Astrocyte (in vitro differentiated cells and primary cell): ENCODE data around the gene ZNF189. TPM values are rescaled to one million over a fixed set of nuclear protein-coding genes. Genes with fewer than 3 reads are reported as not detected.
A peak's percentile ranks its signal among the peaks of the same experiment; 100 is the strongest.

ENCODE experiments used
- DNase-seq: peaks from one replicate; pipeline ENCODE4 v3.0.0-alpha.2; 2010; ENCODE audit warnings: low read depth
- FAIRE-seq: peaks from 2 replicates; lab custom pipeline; 2011; peaks lifted over from hg19 to GRCh38; lab: Jason Lieb, UNC
- H2AFZ ChIP-seq: 2 replicates; pipeline ENCODE4 v1.6.0; 2012; ENCODE audit warnings: low read depth, low read length, inconsistent platforms
- H3K27ac ChIP-seq: 2 replicates; pipeline ENCODE4 v1.5.1; 2011; ENCODE audit warnings: low read depth, low read length, inconsistent platforms
- H3K27me3 ChIP-seq: 2 replicates; pipeline ENCODE4 v1.6.0; 2011; ENCODE audit warnings: low read length, inconsistent platforms; ENCODE audit not compliant: insufficient read depth
- H3K36me3 ChIP-seq: 2 replicates; pipeline ENCODE4 v1.5.1; 2011; ENCODE audit warnings: low read length, inconsistent platforms; ENCODE audit not compliant: insufficient read depth
- H3K4me1 ChIP-seq: 2 replicates; pipeline ENCODE4 v1.5.1; 2011; ENCODE audit warnings: low read length, inconsistent platforms; ENCODE audit not compliant: insufficient read depth
- H3K4me2 ChIP-seq: 2 replicates; pipeline ENCODE4 v1.6.0; 2012; ENCODE audit warnings: low read length, inconsistent platforms
- H3K4me3 ChIP-seq: 2 replicates; pipeline ENCODE4 v1.5.1; 2011; ENCODE audit warnings: low read depth, mild to moderate bottlenecking, low read length, inconsistent platforms; ENCODE audit not compliant: insufficient read depth
- H3K79me2 ChIP-seq: 2 replicates; pipeline ENCODE4 v1.6.0; 2012; ENCODE audit warnings: mild to moderate bottlenecking, low read length, inconsistent platforms; ENCODE audit not compliant: insufficient read depth
- H3K9ac ChIP-seq: 2 replicates; pipeline ENCODE4 v1.6.0; 2012; ENCODE audit warnings: mild to moderate bottlenecking, low read length, inconsistent platforms
- H3K9me3 ChIP-seq: 2 replicates; pipeline ENCODE4 v1.5.1; 2012; ENCODE audit warnings: low read depth, mild to moderate bottlenecking, low read length, inconsistent platforms; ENCODE audit not compliant: insufficient read depth
- H4K20me1 ChIP-seq: 2 replicates; pipeline ENCODE4 v1.6.0; 2012; ENCODE audit warnings: low read length, inconsistent platforms; ENCODE audit not compliant: insufficient read depth
- H3K27ac Mint-ChIP-seq: one replicate; pipeline ENCODE4 v1.8.0; 2021; ENCODE audit warnings: mild to moderate bottlenecking, mixed read lengths; ENCODE audit not compliant: unreplicated experiment
- H3K27me3 Mint-ChIP-seq: one replicate; pipeline ENCODE4 v1.8.0; 2021; ENCODE audit warnings: low read depth, mixed read lengths; ENCODE audit not compliant: unreplicated experiment
- H3K36me3 Mint-ChIP-seq: one replicate; pipeline ENCODE4 v1.8.0; 2021; ENCODE audit warnings: low read depth, mixed read lengths; ENCODE audit not compliant: unreplicated experiment
- H3K4me1 Mint-ChIP-seq: one replicate; pipeline ENCODE4 v1.8.0; 2021; ENCODE audit warnings: low read depth, mixed read lengths; ENCODE audit not compliant: unreplicated experiment
- H3K4me3 Mint-ChIP-seq: one replicate; pipeline ENCODE4 v1.8.0; 2021; ENCODE audit warnings: mild to moderate bottlenecking, moderate library complexity, mixed read lengths; ENCODE audit not compliant: unreplicated experiment
- H3K9me3 Mint-ChIP-seq: one replicate; pipeline ENCODE4 v1.8.0; 2021; ENCODE audit warnings: mild to moderate bottlenecking, mixed read lengths; ENCODE audit not compliant: unreplicated experiment
- CTCF ChIP-seq: IDR thresholded peaks from 2 replicates; pipeline ENCODE4 v1.5.1; 2011; ENCODE audit warnings: low read depth, mild to moderate bottlenecking, inconsistent platforms, low read length, moderate library complexity; ENCODE audit not compliant: insufficient read depth
- EZH2 ChIP-seq: IDR thresholded peaks from 2 replicates; pipeline ENCODE4 v1.6.1; 2012; ENCODE audit warnings: mild to moderate bottlenecking, low read length, inconsistent platforms; ENCODE audit not compliant: insufficient read depth
- total RNA-seq: library from RNA; stranded (reverse); gene quantifications from 2 replicates; pipeline ENCODE4 v1.2.1, GENCODE V29; 2021

The ZNF189 gene
- total RNA-seq, 1 donor from 2014 or later, result 16.8 TPM

DNA sequence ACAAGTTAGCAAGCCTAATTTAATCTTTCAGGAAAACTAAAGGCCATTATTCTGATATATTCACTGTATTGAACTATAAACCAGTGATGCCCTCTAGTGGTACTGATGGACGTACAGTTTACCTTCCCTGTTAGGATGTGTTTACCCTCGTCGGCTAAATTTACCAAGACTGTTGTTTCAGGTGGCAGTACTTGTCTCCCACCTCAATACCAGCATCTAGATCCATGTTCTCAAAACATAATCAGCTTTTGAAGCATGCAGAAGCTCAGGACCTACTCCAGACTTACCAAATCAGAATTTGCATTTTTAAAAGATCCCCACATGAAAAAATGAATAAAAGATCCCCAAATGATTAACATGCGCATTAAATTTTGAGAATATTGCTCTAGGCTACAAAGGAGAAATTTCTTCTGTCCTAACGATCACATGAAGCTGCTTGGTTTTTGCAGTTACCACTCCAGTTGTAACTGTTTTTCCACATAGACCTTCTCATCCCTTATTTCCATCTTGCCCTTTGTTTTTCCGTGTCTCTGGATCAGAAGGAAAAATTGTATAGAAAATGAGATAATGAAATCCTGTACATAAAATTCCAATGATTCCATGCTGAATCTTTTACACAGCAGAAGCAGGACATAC, 10.7 kb upstream of the ZNF189 start:
- Histone ChIP-seq H3K27ac (no peak overlapping the region), H3K79me2 (peaks cover 25% of the 10 kb centered on the region), H3K4me2 (no peak overlapping the region), H3K9ac (no peak overlapping the region), H3K4me3 (no peak overlapping the region), H3K4me1 (no peaks in the 10 kb centered on the region), H4K20me1 (peaks cover 20% of the 10 kb centered on the region), H2AFZ (no peak overlapping the region), H3K9me3 (no peaks in the 10 kb centered on the region), H3K36me3 (peaks cover 12% of the 10 kb centered on the region), H3K27me3 (no peaks in the 10 kb centered on the region)
- Mint-ChIP-seq H3K27me3 (no peaks in the 10 kb centered on the region), H3K9me3 (peaks cover 14% of the 10 kb centered on the region), H3K4me1 (peaks cover 18% of the 10 kb centered on the region), H3K27ac (no peak overlapping the region), H3K4me3 (no peak overlapping the region), H3K36me3 (peaks cover 11% of the 10 kb centered on the region)
- TF ChIP-seq CTCF (peak; percentile 73), EZH2 (no peak)
- FAIRE-seq, result peak; percentile 52
- peak; percentile 25 for DNase-seq

DNA sequence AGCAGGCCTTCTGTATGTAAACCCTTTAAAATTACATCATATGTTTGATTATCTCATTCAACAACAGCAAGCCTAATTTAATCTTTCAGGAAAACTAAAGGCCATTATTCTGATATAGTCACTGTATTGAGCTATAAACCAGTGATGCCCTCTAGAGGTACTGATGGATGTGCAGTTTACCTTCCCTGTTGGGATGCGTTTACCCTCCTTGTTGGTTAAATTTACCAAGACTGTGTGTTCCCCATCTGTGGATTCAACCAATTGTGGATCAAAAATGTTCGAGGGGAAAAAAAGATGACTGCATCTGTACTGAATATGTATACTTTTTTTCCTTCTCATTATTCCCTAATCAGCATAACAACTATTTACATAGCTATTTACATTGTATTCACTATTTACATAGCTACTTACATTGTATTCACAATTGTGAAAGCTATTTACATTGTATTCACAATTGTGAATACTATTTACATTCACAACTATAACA, 10.1 kb upstream of the ZNF189 start:
- Mint-ChIP-seq H3K4me3 (no peak overlapping the region), H3K9me3 (peaks cover 14% of the 10 kb centered on the region), H3K4me1 (peaks cover 14% of the 10 kb centered on the region), H3K27ac (no peak overlapping the region), H3K36me3 (peaks cover 11% of the 10 kb centered on the region), H3K27me3 (no peaks in the 10 kb centered on the region)
- no peak overlapping the region for H2AFZ ChIP-seq
- TF ChIP-seq EZH2, result no peak
- TF ChIP-seq CTCF, result peak; percentile 38
- no peaks in the 10 kb centered on the region for H3K27me3 ChIP-seq
- H4K20me1 ChIP-seq, result peaks cover 22% of the 10 kb centered on the region
- FAIRE-seq, result no peak
- peaks cover 30% of the 10 kb centered on the region for H3K79me2 ChIP-seq
- H3K9me3 ChIP-seq, result no peaks in the 10 kb centered on the region
- no peak overlapping the region for H3K4me3 ChIP-seq
- no peak overlapping the region for H3K9ac ChIP-seq
- no peak overlapping the region for H3K4me2 ChIP-seq
- DNase-seq, result no peak
- H3K27ac ChIP-seq, result no peak overlapping the region
- H3K4me1 ChIP-seq, result no peaks in the 10 kb centered on the region
- H3K36me3 ChIP-seq, result peaks cover 12% of the 10 kb centered on the region

DNA sequence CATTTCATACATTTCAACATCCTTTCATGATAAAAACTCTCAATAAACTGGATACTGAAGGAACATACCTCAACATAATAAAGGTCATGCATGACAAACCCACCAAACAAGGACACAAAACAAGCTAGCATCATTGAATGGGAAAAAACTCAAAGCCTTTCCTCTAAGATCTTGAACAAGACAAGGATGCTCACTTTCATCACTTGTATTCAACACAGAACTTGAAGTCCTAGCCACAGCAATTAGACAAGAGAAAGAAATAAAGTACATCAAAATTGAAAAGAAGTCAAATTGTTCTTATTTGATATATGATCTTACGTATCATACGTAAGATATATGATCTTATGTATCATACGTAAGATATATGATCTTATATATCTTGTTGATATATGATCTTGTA, 5.5 kb upstream of the ZNF189 start:
- H3K4me1 Mint-ChIP-seq, result peaks cover 6% of the 10 kb centered on the region
- Histone ChIP-seq H4K20me1 (peaks cover 39% of the 10 kb centered on the region), H3K9me3 (no peaks in the 10 kb centered on the region), H3K4me1 (peaks cover 6% of the 10 kb centered on the region), H2AFZ (no peak overlapping the region), H3K4me2 (no peak overlapping the region), H3K27me3 (no peaks in the 10 kb centered on the region), H3K4me3 (no peak overlapping the region), H3K79me2 (peaks cover 75% of the 10 kb centered on the region), H3K9ac (no peak overlapping the region), H3K27ac (no peak overlapping the region), H3K36me3 (peaks cover 12% of the 10 kb centered on the region)
- TF ChIP-seq CTCF (no peak), EZH2 (no peak)
- peaks cover 4% of the 10 kb centered on the region for H3K9me3 Mint-ChIP-seq
- DNase-seq, result no peak
- no peak overlapping the region for H3K27ac Mint-ChIP-seq
- no peak overlapping the region for H3K4me3 Mint-ChIP-seq
- FAIRE-seq, result no peak
- peaks cover 8% of the 10 kb centered on the region for H3K36me3 Mint-ChIP-seq
- no peaks in the 10 kb centered on the region for H3K27me3 Mint-ChIP-seq
